K562 (cell line): ENCODE results near the gene BNIP2. TPM values are rescaled to one million over a fixed set of nuclear protein-coding genes. Genes with fewer than 3 reads are reported as not detected.

Source experiments
- ATAC-seq: fragments of 200-7000 bp; cut with Tn5 transposase; 3 replicates; pipeline ENCODE4 v1.9.1; 2020; ENCODE audit warnings: moderate library complexity
- BruUV-seq: library from RNA; stranded (reverse); fragments of 400-500 nt; replicated peaks from 2 replicates; lab custom pipeline; 2021; lab: Mats Ljungman, UMichigan
- CTCF ChIA-PET: fragments of 300-600 bp; formaldehyde crosslinking; extraction: SDS; loops from one replicate; lab custom pipeline; 2021; ENCODE audit warnings: low intra/inter-chr PET ratio; lab: Yijun Ruan, JAX
- POLR2A ChIA-PET: fragments of 300-600, 350-650 bp; sonication (Branson Sonifier 250); formaldehyde crosslinking; extraction: SDS; loops from one replicate; lab custom pipeline; 2021; ENCODE audit warnings: antibody characterized with exemption, inconsistent platforms; lab: Yijun Ruan, JAX
- DNase-seq, 4 experiments: peaks; one replicate each; pipeline versions ENCODE4 v3.0.0 to v3.0.0-alpha.2; 2011 to 2018; ENCODE audit warnings: low spot score in 3 of 4, mixed read lengths in 3 of 4; ENCODE audit errors: extremely low read depth in 1 of 4
- FAIRE-seq: peaks from 2 replicates; lab custom pipeline; 2011; peaks lifted over from hg19 to GRCh38; lab: Jason Lieb, UNC
- H2AFZ ChIP-seq: 2 replicates; pipeline ENCODE4 v1.6.0; 2011; ENCODE audit warnings: low read depth, low read length, control low read depth, inconsistent platforms
- H3K27ac ChIP-seq: fragments of 200-600 bp; 3 replicates; pipeline ENCODE4 v1.8.0; 2011; ENCODE audit warnings: low read depth, mild to moderate bottlenecking, control low read depth, inconsistent platforms, low read length, moderate library complexity, mixed read lengths; ENCODE audit errors: extremely low read depth
- H3K27me3 ChIP-seq, 2 experiments: fragments of 300-600 bp in 1 of 2; 2 replicates in 1 of 2; 3 replicates in 1 of 2; pipeline versions ENCODE4 v1.6.0 to v1.8.0; 2011; ENCODE audit warnings: inconsistent platforms in 2 of 2, low read length in 2 of 2, mild to moderate bottlenecking in 1 of 2, mixed read lengths in 1 of 2, moderate library complexity in 1 of 2; ENCODE audit not compliant: control insufficient read depth in 2 of 2, insufficient read depth in 2 of 2
- H3K36me3 ChIP-seq: fragments of 300-600 bp; 3 replicates; pipeline ENCODE4 v1.8.0; 2011; ENCODE audit warnings: mild to moderate bottlenecking, low read length, inconsistent platforms; ENCODE audit not compliant: control insufficient read depth, insufficient read depth
- H3K4me1 ChIP-seq, 2 experiments: fragments of 200-600 bp in 1 of 2; replicated peaks in 1 of 2; 2 replicates in 1 of 2; 3 replicates in 1 of 2; pipeline versions ENCODE4 v1.5.1 to v1.8.0; 2011; ENCODE audit warnings: inconsistent platforms in 2 of 2, low read length in 2 of 2, mild to moderate bottlenecking in 1 of 2, mixed read lengths in 1 of 2, moderate library complexity in 1 of 2; ENCODE audit not compliant: control insufficient read depth in 2 of 2, insufficient read depth in 2 of 2
- H3K4me2 ChIP-seq: 2 replicates; pipeline ENCODE4 v1.6.1; 2011; ENCODE audit warnings: low read length, control low read depth, inconsistent platforms, mixed read lengths; ENCODE audit not compliant: insufficient read depth
- H3K4me3 ChIP-seq: fragments of 200-600 bp; sonication (generic), shearing (Covaris generic); 2 replicates; pipeline ENCODE4 v1.5.1; 2016; ENCODE audit warnings: control low read depth, inconsistent platforms
- H3K79me2 ChIP-seq: fragments of 200-600 bp; 3 replicates; pipeline ENCODE4 v1.8.0; 2011; ENCODE audit warnings: low read length, inconsistent platforms; ENCODE audit not compliant: control insufficient read depth, insufficient read depth
- H3K9ac ChIP-seq, 2 experiments: 2 replicates each; pipeline versions ENCODE4 v1.6.0 to v1.6.1; 2011; ENCODE audit warnings: low read depth in 2 of 2, low read length in 2 of 2, control low read depth in 1 of 2, inconsistent platforms in 1 of 2, mild to moderate bottlenecking in 1 of 2, mixed read lengths in 1 of 2; ENCODE audit not compliant: insufficient read depth in 1 of 2
- H3K9me1 ChIP-seq: one replicate; pipeline ENCODE4 v1.6.0; 2011; ENCODE audit warnings: inconsistent platforms, mild to moderate bottlenecking, low read length, moderate library complexity; ENCODE audit not compliant: control insufficient read depth, insufficient read depth
- H3K9me3 ChIP-seq: replicated peaks from 2 replicates; pipeline ENCODE4 v1.5.1; 2011; ENCODE audit warnings: low read depth, low read length, inconsistent platforms; ENCODE audit not compliant: control insufficient read depth, insufficient read depth
- H4K20me1 ChIP-seq: replicated peaks from 2 replicates; pipeline ENCODE4 v1.6.1; 2011; ENCODE audit warnings: low read length, inconsistent platforms, mixed read lengths; ENCODE audit not compliant: control insufficient read depth, insufficient read depth
- C11orf30 ChIP-seq: fragments of 450-650 bp; IDR thresholded peaks from 2 replicates; pipeline ENCODE4 v1.6.1; 2016; ENCODE audit warnings: low read depth, mild to moderate bottlenecking
- MAFF ChIP-seq: IDR thresholded peaks from 2 replicates; pipeline ENCODE4 v1.6.1; 2012; ENCODE audit warnings: low read length, improper control_type of control experiment
- MAFG ChIP-seq: fragments of 450-650 bp; conservative IDR thresholded peaks from 2 replicates; pipeline ENCODE4 v1.6.1; 2016; ENCODE audit warnings: missing genetic modification characterization, missing compliant biosample characterization
- NBN ChIP-seq: fragments of 450-650 bp; IDR thresholded peaks from 2 replicates; pipeline ENCODE4 v1.6.1; 2016; ENCODE audit warnings: low read depth, mild to moderate bottlenecking
- POLR2AphosphoS5 ChIP-seq: IDR thresholded peaks from 2 replicates; pipeline ENCODE4 v1.6.1; 2011; ENCODE audit warnings: mild to moderate bottlenecking, low read depth, low read length, moderate library complexity; ENCODE audit not compliant: control insufficient read depth, insufficient read depth
- POLR2G ChIP-seq: fragments of 200-400 bp; formaldehyde crosslinking; IDR thresholded peaks from 2 replicates; pipeline ENCODE4 v1.6.1; 2017; ENCODE audit warnings: low read depth, mild to moderate bottlenecking, antibody characterized with exemption, low read length, moderate library complexity
- RBFOX2 ChIP-seq: fragments of 200-400 bp; formaldehyde crosslinking; IDR thresholded peaks from 2 replicates; pipeline ENCODE4 v1.6.1; 2017; ENCODE audit warnings: low read depth, mild to moderate bottlenecking, low read length, moderate library complexity
- TAF15 ChIP-seq: fragments of 200-400 bp; formaldehyde crosslinking; IDR thresholded peaks from 2 replicates; pipeline ENCODE4 v1.6.1; 2017; ENCODE audit warnings: mild to moderate bottlenecking, low read depth, low read length, moderate library complexity
- TRIM28 ChIP-seq: fragments of 450-650 bp; IDR thresholded peaks from 2 replicates; pipeline ENCODE4 v1.6.1; 2017
- WHSC1 ChIP-seq: IDR thresholded peaks from one replicate; pipeline ENCODE4 v1.6.1; 2012; ENCODE audit warnings: low read length, control low read depth, inconsistent platforms
- ZNF316 ChIP-seq: fragments of 450-650 bp; IDR thresholded peaks from 2 replicates; pipeline ENCODE4 v1.6.1; 2016
- ZNF584 ChIP-seq: fragments of 200-800 bp; sonication (Bioruptor generic); IDR thresholded peaks from 2 replicates; pipeline ENCODE4 v1.6.1; 2016; ENCODE audit warnings: low read depth, mild to moderate bottlenecking, missing genetic modification characterization, missing compliant biosample characterization
- WGBS: fragments of 100-300 bp; shearing (Covaris generic); methylation state at CpG from one replicate; pipeline ENCODE4 v1.1.6; 2016; ENCODE audit warnings: low coverage, mixed read lengths; ENCODE audit not compliant: insufficient coverage; ENCODE audit errors: missing lambda C conversion rate; 5-methylcytosine and 5-hydroxymethylcytosine counted together
- in situ Hi-C: fragments of 300-500 bp; cut with MboI; formaldehyde crosslinking; loops from 4 replicates; pipeline ENCODE4 v1.15.0; 2018; ENCODE audit warnings: inconsistent platforms, mixed read lengths
- intact Hi-C: fragments of 100-400 bp; cut with micrococcal nuclease; formaldehyde crosslinking; loops from 2 replicates; pipeline ENCODE4 v1.14.2; 2022
- polyA plus RNA-seq, 8 experiments: library from polyadenylated mRNA; depleted of rRNA in 4 of 8; stranded (reverse) in 5 of 8; unstranded in 3 of 8; fragments of >200 nt; fragmentation: Nextera tagmentation in 2 of 8; fragmentation: Illumina TruSeq in 1 of 8; extraction: Ambion mirVana in 2 of 8; extraction: Trizol in 1 of 8; gene quantifications; 2 replicates each; pipeline versions ENCODE4 v1.2.1 to v1.2.3, GENCODE V29; 2011 to 2014; ENCODE audit warnings: inconsistent platforms in 1 of 8, missing spikeins in 1 of 8
- total RNA-seq, 7 experiments: library from RNA; depleted of rRNA in 6 of 7; stranded (reverse); fragments of >200 nt in 6 of 7; fragmentation: Illumina TruSeq in 2 of 7; extraction: Trizol in 2 of 7; gene quantifications; 2 replicates each; pipeline versions ENCODE4 v1.2.1 to v1.2.3, GENCODE V29; 2011 to 2021; ENCODE audit warnings: low replicate concordance in 1 of 7

BNIP2 gene
- total and polyA plus RNA-seq, 9 of the 15 experiments (the other 6 are each of a cell fraction or from before 2014, with no cell fraction given): 19.6 to 88.0 (median 52.5) TPM

DNA sequence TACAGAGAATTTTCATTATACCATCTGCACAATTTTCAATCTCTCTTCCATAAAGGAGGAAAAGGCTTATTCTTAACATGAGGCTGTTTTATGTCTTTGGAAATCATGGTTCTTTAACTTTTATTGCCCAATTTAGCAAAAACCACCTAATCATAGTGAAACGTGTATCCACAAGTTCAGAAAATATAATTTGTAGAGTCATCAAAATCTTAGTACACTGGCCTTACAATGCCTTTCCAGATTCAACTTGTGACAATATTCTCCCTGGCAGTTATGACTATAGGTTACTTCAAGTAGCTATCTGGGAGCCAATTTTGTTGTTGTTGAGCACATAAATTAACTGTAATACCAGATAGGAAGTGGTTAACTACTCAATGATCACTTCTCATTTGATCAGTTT is 10.9 kb downstream of the BNIP2 start:
- H3K9me3 ChIP-seq: no peaks in the 10 kb centered on the region
- 95% methylated on average over 1 of the region's 1 CpG for WGBS
- H3K9ac ChIP-seq: no peak overlapping the region
- ChIA-PET POLR2A (interaction anchor here (1.8 kb wide), 1 partner anchor 11 kb away, joined by 7 read pairs; the partner anchor contains the start of gene BNIP2), CTCF (no interaction called here)
- no peak overlapping the region for H2AFZ ChIP-seq
- DNase-seq: no peak
- BruUV-seq: TSS peak; percentile 4
- intact Hi-C loops: no loop called here
- H3K4me3 ChIP-seq: no peak overlapping the region
- TF ChIP-seq TRIM28 (no peak), MAFF (peak; percentile 42), MAFG (tag) (peak; percentile 57), ZNF316 (peak; percentile 75), TAF15 (no peak), C11orf30 (peak; percentile 57; the same call in 1 of the 2 replicates), NBN (no peak)
- ATAC-seq: no peak
- H3K27ac ChIP-seq: no peak overlapping the region
- no peaks in the 10 kb centered on the region for H3K4me1 ChIP-seq
- no peaks in the 10 kb centered on the region for H3K27me3 ChIP-seq
- H3K4me2 ChIP-seq: no peak overlapping the region
- in situ Hi-C loops: no loop called here
- FAIRE-seq: peak; percentile 19
- no peaks in the 10 kb centered on the region for H3K9me1 ChIP-seq
- peaks cover 14% of the 10 kb centered on the region for H3K79me2 ChIP-seq
- peaks cover 90% of the 10 kb centered on the region for H3K36me3 ChIP-seq
- no peaks in the 10 kb centered on the region for H4K20me1 ChIP-seq

DNA sequence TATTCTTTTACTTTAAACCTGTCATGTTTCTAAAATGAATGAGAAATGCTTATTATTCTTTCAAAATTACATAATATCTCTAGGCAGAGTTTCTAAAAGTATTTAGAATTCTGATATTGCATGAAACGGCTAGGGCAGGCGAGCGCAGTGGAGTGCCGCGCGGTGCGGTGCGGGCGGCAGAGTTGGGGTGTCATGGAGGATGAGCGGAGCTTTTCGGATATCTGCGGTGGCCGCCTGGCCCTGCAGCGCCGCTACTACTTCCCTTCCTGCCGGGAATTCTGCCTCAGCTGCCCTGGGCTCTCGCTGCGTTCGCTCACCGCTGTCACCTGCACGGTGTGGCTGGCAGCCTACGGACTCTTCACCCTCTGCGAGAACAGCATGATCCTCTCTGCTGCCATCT is 12.6 kb downstream of the BNIP2 start:
- no peak overlapping the region for H3K4me2 ChIP-seq
- WGBS: 98% methylated on average over 21 of the region's 23 CpGs
- FAIRE-seq: no peak
- H3K27me3 ChIP-seq: no peaks in the 10 kb centered on the region
- no peak overlapping the region for H2AFZ ChIP-seq
- ATAC-seq: no peak
- H3K9ac ChIP-seq: no peak overlapping the region
- no TSS peak for BruUV-seq
- H3K36me3 ChIP-seq: peaks cover 90% of the 10 kb centered on the region
- ChIA-PET CTCF (no interaction called here), POLR2A (no interaction called here)
- 0 out of 3 replicates have a peak, but pooled peaks cover 3% of the 10 kb centered on the region for H3K79me2 ChIP-seq
- H3K9me3 ChIP-seq: no peaks in the 10 kb centered on the region
- no peak overlapping the region for H3K27ac ChIP-seq
- H3K9me1 ChIP-seq: no peaks in the 10 kb centered on the region
- intact Hi-C loops (no loop called here), in situ Hi-C loops (no loop called here)
- no peak overlapping the region for H3K4me3 ChIP-seq
- H3K4me1 ChIP-seq: no peaks in the 10 kb centered on the region
- H4K20me1 ChIP-seq: no peaks in the 10 kb centered on the region
- no peak for DNase-seq
- TF ChIP-seq POLR2G: peak; percentile 41; the same call in 1 of the 2 replicates
- TF ChIP-seq ZNF584 (CRISPR knock-in tag): no peak
- peak; percentile 50 for TF ChIP-seq RBFOX2
- no peak for TF ChIP-seq WHSC1
- 0 out of 2 replicates have a peak, but pooled peaks have one; percentile 24 for TF ChIP-seq POLR2AphosphoS5
